WTC11 (cell line): ENCODE measurements around the gene WEE1.

Experiments
- ETV6 ChIP-seq: sonication (generic); formaldehyde crosslinking; IDR thresholded peaks from 2 replicates; pipeline ENCODE4 v1.8.1; 2022; ENCODE audit warnings: mild to moderate bottlenecking, missing genetic modification reagents
- GTF2I ChIP-seq: fragments of 250-450 bp; sonication (Bioruptor Pico); conservative IDR thresholded peaks from 2 replicates; pipeline ENCODE4 v1.4.0; 2021; ENCODE audit warnings: mild to moderate bottlenecking
- TF ChIP-seq, protein P1 (sequence below): fragments of 200-600 bp; IDR thresholded peaks from 2 replicates; pipeline ENCODE4 v1.8.0; 2022; ENCODE audit warnings: antibody characterized with exemption

DNA sequence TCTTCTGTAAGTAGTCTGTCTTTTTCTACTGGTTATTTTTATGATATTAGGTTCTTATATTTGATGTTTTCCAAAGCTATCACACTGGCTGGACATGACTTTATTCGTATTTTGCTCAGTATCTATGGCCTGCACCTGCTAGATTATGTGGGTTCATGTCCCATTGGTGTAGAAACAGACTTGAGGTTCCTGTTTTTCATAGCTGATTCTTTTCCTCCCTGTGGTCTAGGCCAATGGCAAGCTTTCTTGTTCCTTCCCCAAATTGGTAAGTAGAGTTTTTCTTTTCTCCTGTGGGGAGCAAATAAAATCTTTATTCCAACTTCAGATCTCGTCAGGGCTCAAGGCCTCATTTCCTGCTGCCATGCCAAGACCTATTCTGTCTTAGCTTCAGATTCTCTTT is 60.2 kb downstream of the WEE1 start:
- TF ChIP-seq, protein P1, sequence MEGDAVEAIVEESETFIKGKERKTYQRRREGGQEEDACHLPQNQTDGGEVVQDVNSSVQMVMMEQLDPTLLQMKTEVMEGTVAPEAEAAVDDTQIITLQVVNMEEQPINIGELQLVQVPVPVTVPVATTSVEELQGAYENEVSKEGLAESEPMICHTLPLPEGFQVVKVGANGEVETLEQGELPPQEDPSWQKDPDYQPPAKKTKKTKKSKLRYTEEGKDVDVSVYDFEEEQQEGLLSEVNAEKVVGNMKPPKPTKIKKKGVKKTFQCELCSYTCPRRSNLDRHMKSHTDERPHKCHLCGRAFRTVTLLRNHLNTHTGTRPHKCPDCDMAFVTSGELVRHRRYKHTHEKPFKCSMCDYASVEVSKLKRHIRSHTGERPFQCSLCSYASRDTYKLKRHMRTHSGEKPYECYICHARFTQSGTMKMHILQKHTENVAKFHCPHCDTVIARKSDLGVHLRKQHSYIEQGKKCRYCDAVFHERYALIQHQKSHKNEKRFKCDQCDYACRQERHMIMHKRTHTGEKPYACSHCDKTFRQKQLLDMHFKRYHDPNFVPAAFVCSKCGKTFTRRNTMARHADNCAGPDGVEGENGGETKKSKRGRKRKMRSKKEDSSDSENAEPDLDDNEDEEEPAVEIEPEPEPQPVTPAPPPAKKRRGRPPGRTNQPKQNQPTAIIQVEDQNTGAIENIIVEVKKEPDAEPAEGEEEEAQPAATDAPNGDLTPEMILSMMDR = no peak
- TF ChIP-seq ETV6 (CRISPR knock-in tag) (no peak), GTF2I (CRISPR knock-in tag) (no peak)
